ENCODE data around the gene FOXRED2.

DNA sequence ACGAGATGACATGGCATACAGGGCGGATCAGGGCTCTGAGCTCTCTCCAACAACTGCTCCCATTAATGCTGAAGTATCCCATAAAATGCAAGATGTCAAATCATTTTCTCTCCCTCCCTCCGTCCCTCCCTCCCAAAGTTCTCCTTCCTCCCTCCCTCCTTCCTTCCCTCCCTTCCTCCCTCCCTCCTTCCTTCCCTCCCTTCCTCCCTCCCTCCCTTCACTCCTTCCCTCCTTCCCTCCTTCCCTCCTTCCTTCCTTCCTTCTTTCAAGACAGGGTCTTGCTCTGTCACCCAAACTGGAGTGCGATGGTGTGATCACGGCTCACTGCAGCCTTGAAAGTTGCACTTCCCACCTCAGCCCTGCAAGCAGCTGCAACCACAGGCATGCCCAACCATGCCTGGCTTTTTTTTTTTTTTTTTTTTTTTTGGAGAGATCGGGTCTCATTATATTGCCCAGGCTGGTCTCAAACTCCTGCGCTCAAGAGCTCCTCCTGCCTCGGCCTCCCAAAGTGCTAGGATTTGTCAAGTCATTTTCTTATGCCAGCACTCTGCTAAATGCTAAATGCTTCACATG lies 63.6 kb downstream of the FOXRED2 start:
- TF ChIP-seq, protein P1, sequence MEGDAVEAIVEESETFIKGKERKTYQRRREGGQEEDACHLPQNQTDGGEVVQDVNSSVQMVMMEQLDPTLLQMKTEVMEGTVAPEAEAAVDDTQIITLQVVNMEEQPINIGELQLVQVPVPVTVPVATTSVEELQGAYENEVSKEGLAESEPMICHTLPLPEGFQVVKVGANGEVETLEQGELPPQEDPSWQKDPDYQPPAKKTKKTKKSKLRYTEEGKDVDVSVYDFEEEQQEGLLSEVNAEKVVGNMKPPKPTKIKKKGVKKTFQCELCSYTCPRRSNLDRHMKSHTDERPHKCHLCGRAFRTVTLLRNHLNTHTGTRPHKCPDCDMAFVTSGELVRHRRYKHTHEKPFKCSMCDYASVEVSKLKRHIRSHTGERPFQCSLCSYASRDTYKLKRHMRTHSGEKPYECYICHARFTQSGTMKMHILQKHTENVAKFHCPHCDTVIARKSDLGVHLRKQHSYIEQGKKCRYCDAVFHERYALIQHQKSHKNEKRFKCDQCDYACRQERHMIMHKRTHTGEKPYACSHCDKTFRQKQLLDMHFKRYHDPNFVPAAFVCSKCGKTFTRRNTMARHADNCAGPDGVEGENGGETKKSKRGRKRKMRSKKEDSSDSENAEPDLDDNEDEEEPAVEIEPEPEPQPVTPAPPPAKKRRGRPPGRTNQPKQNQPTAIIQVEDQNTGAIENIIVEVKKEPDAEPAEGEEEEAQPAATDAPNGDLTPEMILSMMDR (IDR thresholded peaks at IDR 0.05) = no peak
- TF ChIP-seq POLR2A (IDR thresholded peaks at IDR 0.05) = no peak
